Gastrocnemius medialis (tissue), 4 donors: ENCODE data around the gene RBMS3.

Experiments used
- CTCF ChIP-seq, 5 experiments: fragments of 450-650 bp in 3 of 5; fragments of 200-600 bp in 2 of 5; sonication (generic) in 2 of 5; IDR thresholded peaks in 4 of 5; conservative IDR thresholded peaks in 1 of 5; 1 replicate in 4 of 5; 2 replicates in 1 of 5; pipeline ENCODE4 v1.5.1; 2016 to 2019; ENCODE audit warnings: antibody characterized with exemption in 5 of 5, mild to moderate bottlenecking in 3 of 5, moderate library complexity in 3 of 5
- POLR2A ChIP-seq, 2 donors: fragments of 450-650 bp; IDR thresholded peaks; one replicate each; pipeline ENCODE4 v1.6.1; 2017; ENCODE audit warnings: antibody characterized with exemption in 2 of 2, mild to moderate bottlenecking in 2 of 2, moderate library complexity in 2 of 2

DNA sequence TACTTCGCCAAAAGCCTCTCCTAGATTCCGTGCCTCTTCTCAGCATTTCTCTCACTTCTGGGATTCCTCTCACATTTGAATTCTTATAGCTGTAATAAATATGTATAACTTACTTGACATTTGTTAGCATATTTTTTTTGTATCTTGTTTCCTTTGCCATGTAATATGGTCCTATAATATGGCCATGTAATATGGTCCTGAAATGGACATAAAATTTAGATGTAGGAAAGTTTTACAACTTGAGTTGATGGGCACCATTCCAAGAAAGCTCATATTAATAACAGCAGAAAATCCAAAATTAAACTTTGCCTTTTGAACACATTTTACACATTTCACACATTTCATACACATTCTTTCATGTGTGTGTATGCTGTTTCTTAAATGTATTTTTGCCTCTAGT is 480.6 kb downstream of the RBMS3 start:
- no peak for TF ChIP-seq CTCF (IDR thresholded peaks at IDR 0.05 in 4 of 5, conservative IDR thresholded peaks at IDR 0.05 in 1 of 5)
- TF ChIP-seq POLR2A (IDR thresholded peaks at IDR 0.05): no peak
